GM12878 (cell line): Measurements from ENCODE around the gene NPS. TPM values are rescaled to one million over a fixed set of nuclear protein-coding genes. Genes with fewer than 3 reads are reported as not detected.

ENCODE experiments used
- ATAC-seq: fragments of 200-7000 bp; cut with Tn5 transposase; 3 replicates; pipeline ENCODE4 v1.9.1; 2020; ENCODE audit warnings: mild to moderate bottlenecking, moderate library complexity
- BruUV-seq: library from RNA; stranded (reverse); fragments of 400-500 nt; replicated peaks from 2 replicates; lab custom pipeline; 2021; lab: Mats Ljungman, UMichigan
- CTCF ChIA-PET: fragments of 300-600 bp; sonication (Branson Sonifier 250); formaldehyde crosslinking; extraction: SDS; loops from one replicate; lab custom pipeline; 2021; ENCODE audit warnings: inconsistent platforms; lab: Yijun Ruan, JAX
- POLR2A ChIA-PET: fragments of 350-600 bp; formaldehyde crosslinking; extraction: SDS; loops from one replicate; lab custom pipeline; 2021; ENCODE audit warnings: inconsistent platforms; lab: Charles Lee
- RAD21 ChIA-PET: fragments of 300-600 bp; sonication (Branson Sonifier 250); formaldehyde crosslinking; loops from one replicate; lab custom pipeline; 2023; ENCODE audit warnings: antibody characterized with exemption; ENCODE audit not compliant: unreplicated experiment; lab: Charles Lee
- SMC1A ChIA-PET: fragments of 300-600 bp; sonication (Branson Sonifier 250); formaldehyde crosslinking; loops from one replicate; lab custom pipeline; 2023; ENCODE audit not compliant: unreplicated experiment, uncharacterized antibody; lab: Charles Lee
- DNase-seq: peaks from one replicate; pipeline ENCODE4 v3.0.0-alpha.2; 2011; ENCODE audit warnings: low read depth, low spot score
- FAIRE-seq: peaks from 3 replicates; lab custom pipeline; 2011; peaks lifted over from hg19 to GRCh38; lab: Jason Lieb, UNC
- H2AFZ ChIP-seq: 2 replicates; pipeline ENCODE4 v1.6.0; 2011; ENCODE audit warnings: low read depth, low read length, control low read depth; ENCODE audit not compliant: control insufficient read depth
- H3K27ac ChIP-seq: 2 replicates; pipeline ENCODE4 v1.5.1; 2011; ENCODE audit warnings: control low read depth; ENCODE audit not compliant: control insufficient read depth, insufficient read depth
- H3K27me3 ChIP-seq, 2 experiments: replicated peaks in 1 of 2; 2 replicates each; pipeline versions ENCODE4 v1.6.0 to v1.6.1; 2011; ENCODE audit warnings: low read length in 1 of 2; ENCODE audit not compliant: control insufficient read depth in 2 of 2, insufficient read depth in 2 of 2
- H3K36me3 ChIP-seq, 2 experiments: 2 replicates each; pipeline ENCODE4 v1.5.1; 2011; ENCODE audit warnings: low read length in 1 of 2; ENCODE audit not compliant: control insufficient read depth in 2 of 2, insufficient read depth in 2 of 2
- H3K4me1 ChIP-seq: 2 replicates; pipeline ENCODE4 v1.6.1; 2011; ENCODE audit warnings: mild to moderate bottlenecking, low read length, moderate library complexity, mixed read lengths; ENCODE audit not compliant: control insufficient read depth, insufficient read depth
- H3K4me2 ChIP-seq: 2 replicates; pipeline ENCODE4 v1.6.0; 2011; ENCODE audit warnings: control low read depth; ENCODE audit not compliant: control insufficient read depth, insufficient read depth
- H3K4me3 ChIP-seq: fragments of 200-600 bp; sonication (generic); 2 replicates; pipeline ENCODE4 v1.5.1; 2016
- H3K79me2 ChIP-seq: 2 replicates; pipeline ENCODE4 v1.6.0; 2011; ENCODE audit warnings: low read length; ENCODE audit not compliant: control insufficient read depth, insufficient read depth
- H3K9ac ChIP-seq: 2 replicates; pipeline ENCODE4 v1.8.0; 2011; ENCODE audit warnings: low read length, control low read depth, mixed read lengths; ENCODE audit not compliant: control insufficient read depth, insufficient read depth
- H3K9me3 ChIP-seq: replicated peaks from 3 replicates; pipeline ENCODE4 v1.5.1; 2011; ENCODE audit warnings: mild to moderate bottlenecking, low read length; ENCODE audit not compliant: control insufficient read depth, insufficient read depth
- H4K20me1 ChIP-seq: 2 replicates; pipeline ENCODE4 v1.6.0; 2011; ENCODE audit not compliant: control insufficient read depth, insufficient read depth
- SIX5 ChIP-seq: IDR thresholded peaks from 2 replicates; pipeline ENCODE4 v1.6.1; 2011; ENCODE audit warnings: mild to moderate bottlenecking, low read depth, low read length, moderate library complexity; ENCODE audit not compliant: severe bottlenecking
- SREBF1 ChIP-seq: IDR thresholded peaks from 2 replicates; pipeline ENCODE4 v1.6.1; 2012; ENCODE audit warnings: mild to moderate bottlenecking, low read length
- WGBS: methylation state at CpG from one replicate; pipeline ENCODE4 v1.1.6; 2016; ENCODE audit warnings: low lambda C conversion rate; ENCODE audit not compliant: insufficient replicate concordance, insufficient coverage; ENCODE audit errors: missing lambda C conversion rate; 5-methylcytosine and 5-hydroxymethylcytosine counted together
- in situ Hi-C: fragments of 300-500 bp; cut with MboI; formaldehyde crosslinking; loops from 9 replicates; pipeline ENCODE4 v1.14.3; 2018; ENCODE audit warnings: mixed read lengths
- intact Hi-C: fragments of 100-400 bp; cut with micrococcal nuclease; formaldehyde crosslinking; loops from one replicate; pipeline ENCODE4 v1.14.2; 2022; ENCODE audit not compliant: unreplicated experiment
- polyA plus RNA-seq, 11 experiments: library from polyadenylated mRNA; depleted of rRNA in 4 of 11; unstranded in 6 of 11; stranded (reverse) in 5 of 11; fragments of >200 nt; fragmentation: Nextera tagmentation in 4 of 11; fragmentation: Illumina TruSeq in 1 of 11; extraction: Ambion mirVana in 4 of 11; extraction: Trizol in 1 of 11; gene quantifications; 1 replicate in 1 of 11; 2 replicates in 10 of 11; pipeline versions ENCODE4 v1.2.1 to v1.2.3, GENCODE V29; 2011 to 2016; ENCODE audit warnings: inconsistent platforms in 2 of 11, missing spikeins in 2 of 11, low read depth in 1 of 11
- total RNA-seq, 4 experiments: library from RNA; depleted of rRNA in 3 of 4; stranded (reverse); fragments of >200 nt in 3 of 4; fragmentation: Illumina TruSeq in 1 of 4; extraction: Trizol in 1 of 4; gene quantifications; 2 replicates each; pipeline versions ENCODE4 v1.2.1 to v1.2.3, GENCODE V29; 2013 to 2021
- TF ChIP-seq, protein P1 (sequence below): fragments of 450-650 bp; IDR thresholded peaks from 2 replicates; pipeline ENCODE4 v1.6.1; 2017; ENCODE audit warnings: antibody characterized with exemption, mild to moderate bottlenecking, moderate library complexity

NPS gene
- total and polyA plus RNA-seq, 10 of the 15 experiments (the other 5 are each of a cell fraction or from before 2014, with no cell fraction given), result not detected

DNA sequence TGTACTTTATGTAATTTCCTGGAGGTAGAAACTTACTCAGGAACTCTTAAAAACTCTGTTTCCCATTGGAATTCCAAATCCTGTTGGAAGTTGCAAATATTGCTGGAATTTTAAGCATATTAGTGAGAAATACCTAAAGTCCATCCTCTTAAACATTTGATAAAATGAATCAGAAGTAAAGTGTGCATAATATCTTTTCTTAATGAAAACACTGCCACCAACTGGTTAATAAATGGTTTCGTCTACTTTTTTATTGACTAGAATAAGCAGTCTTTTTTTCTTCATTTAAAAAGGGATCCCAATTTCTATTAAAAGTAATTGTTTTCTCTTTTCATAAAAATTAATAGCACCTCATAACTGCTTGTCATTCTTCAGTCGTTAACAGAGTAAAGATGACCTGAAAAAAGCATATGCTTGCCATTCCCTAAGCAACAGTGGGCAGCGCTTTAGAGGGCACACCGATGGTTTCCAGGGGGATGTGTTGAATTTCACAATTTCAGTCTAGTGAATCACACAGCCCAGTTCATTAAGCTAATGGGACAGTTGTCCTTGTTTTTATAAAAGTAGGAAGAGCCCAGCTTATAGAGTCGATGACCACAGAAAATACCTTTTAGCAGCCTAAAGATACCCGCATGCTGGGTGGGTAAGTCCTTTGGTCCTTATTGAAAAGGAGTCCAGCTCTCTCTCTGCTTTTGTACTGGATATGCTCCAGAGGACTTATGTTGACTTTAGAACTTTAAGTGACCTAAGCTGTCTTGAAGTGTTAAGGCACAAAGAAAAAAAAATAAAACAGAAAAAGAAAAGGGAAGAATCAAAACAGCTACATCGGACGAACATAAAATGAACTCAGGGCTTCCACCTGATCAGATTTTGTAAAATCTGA lies 28.5 kb downstream of the NPS start:
- no peak overlapping the region for H3K4me3 ChIP-seq
- in situ Hi-C loops (no loop called here), intact Hi-C loops (no loop called here)
- H3K36me3 ChIP-seq, result no peaks in the 10 kb centered on the region
- ChIA-PET CTCF (interaction anchor here (1.2 kb wide), 1 partner anchor 276 kb away, joined by 3 read pairs; no protein-coding TSS in a partner anchor), POLR2A (no interaction called here), RAD21 (no interaction called here), SMC1A (no interaction called here)
- no peak for ATAC-seq
- 46% methylated on average over 8 of the region's 8 CpGs for WGBS
- no peak overlapping the region for H2AFZ ChIP-seq
- no peak overlapping the region for H3K4me2 ChIP-seq
- TF ChIP-seq SREBF1 (no peak), SIX5 (no peak)
- TF ChIP-seq, protein P1, sequence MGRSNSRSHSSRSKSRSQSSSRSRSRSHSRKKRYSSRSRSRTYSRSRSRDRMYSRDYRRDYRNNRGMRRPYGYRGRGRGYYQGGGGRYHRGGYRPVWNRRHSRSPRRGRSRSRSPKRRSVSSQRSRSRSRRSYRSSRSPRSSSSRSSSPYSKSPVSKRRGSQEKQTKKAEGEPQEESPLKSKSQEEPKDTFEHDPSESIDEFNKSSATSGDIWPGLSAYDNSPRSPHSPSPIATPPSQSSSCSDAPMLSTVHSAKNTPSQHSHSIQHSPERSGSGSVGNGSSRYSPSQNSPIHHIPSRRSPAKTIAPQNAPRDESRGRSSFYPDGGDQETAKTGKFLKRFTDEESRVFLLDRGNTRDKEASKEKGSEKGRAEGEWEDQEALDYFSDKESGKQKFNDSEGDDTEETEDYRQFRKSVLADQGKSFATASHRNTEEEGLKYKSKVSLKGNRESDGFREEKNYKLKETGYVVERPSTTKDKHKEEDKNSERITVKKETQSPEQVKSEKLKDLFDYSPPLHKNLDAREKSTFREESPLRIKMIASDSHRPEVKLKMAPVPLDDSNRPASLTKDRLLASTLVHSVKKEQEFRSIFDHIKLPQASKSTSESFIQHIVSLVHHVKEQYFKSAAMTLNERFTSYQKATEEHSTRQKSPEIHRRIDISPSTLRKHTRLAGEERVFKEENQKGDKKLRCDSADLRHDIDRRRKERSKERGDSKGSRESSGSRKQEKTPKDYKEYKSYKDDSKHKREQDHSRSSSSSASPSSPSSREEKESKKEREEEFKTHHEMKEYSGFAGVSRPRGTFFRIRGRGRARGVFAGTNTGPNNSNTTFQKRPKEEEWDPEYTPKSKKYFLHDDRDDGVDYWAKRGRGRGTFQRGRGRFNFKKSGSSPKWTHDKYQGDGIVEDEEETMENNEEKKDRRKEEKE, result no peak
- no TSS peak for BruUV-seq
- H3K27me3 ChIP-seq, result no peaks in the 10 kb centered on the region
- no peaks in the 10 kb centered on the region for H3K9me3 ChIP-seq
- H3K4me1 ChIP-seq, result no peaks in the 10 kb centered on the region
- H3K9ac ChIP-seq, result no peak overlapping the region
- no peak for FAIRE-seq
- no peak for DNase-seq
- no peaks in the 10 kb centered on the region for H4K20me1 ChIP-seq
- H3K79me2 ChIP-seq, result no peaks in the 10 kb centered on the region
- no peak overlapping the region for H3K27ac ChIP-seq
